LNCaP clone FGC (cell line): ENCODE results near the gene TRPV2.
A peak's percentile ranks its signal among the peaks of the same experiment; 100 is the strongest.

Experiments
- DNase-seq: peaks from one replicate; pipeline ENCODE4 v3.0.0-alpha.2; 2011; ENCODE audit warnings: low read depth
- H3K4me3 ChIP-seq: 2 replicates; pipeline ENCODE4 v1.5.1; 2011; ENCODE audit warnings: mild to moderate bottlenecking, low read depth, low read length, control low read depth
- TF ChIP-seq, protein P1 (sequence below): IDR thresholded peaks from 2 replicates; pipeline ENCODE4 v1.5.1; 2012; ENCODE audit warnings: mild to moderate bottlenecking; ENCODE audit not compliant: control insufficient read depth, insufficient read depth; ENCODE audit errors: extremely low read depth

Gene TRPV2

DNA sequence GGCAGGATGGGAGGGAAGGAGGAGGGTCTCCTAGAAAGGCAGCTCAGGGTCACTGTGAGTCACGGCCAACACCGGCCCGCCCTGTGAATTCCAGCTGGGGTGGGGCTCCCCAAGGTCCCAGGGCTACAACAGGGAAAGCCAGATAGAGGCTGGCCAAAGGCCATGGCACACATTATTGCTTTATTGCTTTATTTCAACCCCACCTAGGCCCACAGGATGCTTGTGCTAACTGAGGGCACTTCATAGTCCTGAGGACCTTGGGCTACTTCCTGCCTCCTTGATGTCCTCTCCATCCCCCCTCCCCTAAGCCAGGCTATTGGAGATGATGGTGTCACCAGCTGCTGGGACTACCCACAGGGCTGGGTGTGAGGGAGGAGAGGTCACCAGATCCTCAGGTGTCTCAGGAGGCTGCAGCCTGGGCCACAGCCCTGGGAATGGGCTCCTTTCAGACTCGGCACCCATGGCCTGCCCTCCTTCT, 50.5 kb downstream of the TRPV2 start:
- TF ChIP-seq, protein P1, sequence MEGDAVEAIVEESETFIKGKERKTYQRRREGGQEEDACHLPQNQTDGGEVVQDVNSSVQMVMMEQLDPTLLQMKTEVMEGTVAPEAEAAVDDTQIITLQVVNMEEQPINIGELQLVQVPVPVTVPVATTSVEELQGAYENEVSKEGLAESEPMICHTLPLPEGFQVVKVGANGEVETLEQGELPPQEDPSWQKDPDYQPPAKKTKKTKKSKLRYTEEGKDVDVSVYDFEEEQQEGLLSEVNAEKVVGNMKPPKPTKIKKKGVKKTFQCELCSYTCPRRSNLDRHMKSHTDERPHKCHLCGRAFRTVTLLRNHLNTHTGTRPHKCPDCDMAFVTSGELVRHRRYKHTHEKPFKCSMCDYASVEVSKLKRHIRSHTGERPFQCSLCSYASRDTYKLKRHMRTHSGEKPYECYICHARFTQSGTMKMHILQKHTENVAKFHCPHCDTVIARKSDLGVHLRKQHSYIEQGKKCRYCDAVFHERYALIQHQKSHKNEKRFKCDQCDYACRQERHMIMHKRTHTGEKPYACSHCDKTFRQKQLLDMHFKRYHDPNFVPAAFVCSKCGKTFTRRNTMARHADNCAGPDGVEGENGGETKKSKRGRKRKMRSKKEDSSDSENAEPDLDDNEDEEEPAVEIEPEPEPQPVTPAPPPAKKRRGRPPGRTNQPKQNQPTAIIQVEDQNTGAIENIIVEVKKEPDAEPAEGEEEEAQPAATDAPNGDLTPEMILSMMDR: no peak
- H3K4me3 ChIP-seq: no peak overlapping the region
- DNase-seq: no peak

DNA sequence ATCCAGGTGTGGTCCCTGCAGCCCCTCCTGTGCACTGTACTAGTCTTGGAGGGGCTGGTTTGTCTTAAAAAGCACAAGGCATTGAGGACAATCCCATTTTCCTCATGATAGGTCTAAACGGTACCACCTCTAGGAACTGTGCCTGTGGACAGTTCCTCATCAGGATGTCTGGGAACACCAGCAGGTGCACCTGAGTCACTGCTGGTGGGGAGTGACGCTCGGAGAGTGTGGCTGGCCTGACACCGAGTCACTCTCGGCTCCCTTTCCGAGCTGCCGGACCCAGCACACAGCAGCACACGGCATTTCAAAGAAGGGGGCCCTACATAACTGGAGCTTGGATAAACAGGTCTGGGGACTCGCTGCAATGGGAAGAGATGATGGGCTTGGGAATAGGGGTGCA, 51.0 kb downstream of the TRPV2 start:
- TF ChIP-seq, protein P1: no peak
- DNase-seq: no peak
- no peak overlapping the region for H3K4me3 ChIP-seq

DNA sequence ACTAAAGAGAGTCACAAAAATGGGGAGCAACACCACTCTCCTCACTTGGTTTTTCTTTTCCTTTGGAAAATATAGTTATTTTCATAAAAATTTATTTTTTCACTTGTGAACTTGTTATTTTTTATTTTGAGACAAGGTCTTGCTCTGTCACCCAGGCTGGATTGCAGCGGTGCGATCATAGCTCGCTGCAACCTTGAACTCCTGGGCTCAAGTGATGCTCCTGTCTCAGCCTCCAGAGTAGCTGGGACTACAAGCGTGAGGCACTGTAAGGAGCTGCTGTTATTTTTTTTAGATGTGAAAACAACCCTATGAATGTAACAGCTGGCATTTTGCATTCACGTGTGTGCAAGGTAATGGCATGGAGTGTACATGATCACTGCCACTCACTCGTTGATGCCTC, 51.7 kb downstream of the TRPV2 start:
- DNase-seq: no peak
- no peak overlapping the region for H3K4me3 ChIP-seq
- TF ChIP-seq, protein P1: no peak

DNA sequence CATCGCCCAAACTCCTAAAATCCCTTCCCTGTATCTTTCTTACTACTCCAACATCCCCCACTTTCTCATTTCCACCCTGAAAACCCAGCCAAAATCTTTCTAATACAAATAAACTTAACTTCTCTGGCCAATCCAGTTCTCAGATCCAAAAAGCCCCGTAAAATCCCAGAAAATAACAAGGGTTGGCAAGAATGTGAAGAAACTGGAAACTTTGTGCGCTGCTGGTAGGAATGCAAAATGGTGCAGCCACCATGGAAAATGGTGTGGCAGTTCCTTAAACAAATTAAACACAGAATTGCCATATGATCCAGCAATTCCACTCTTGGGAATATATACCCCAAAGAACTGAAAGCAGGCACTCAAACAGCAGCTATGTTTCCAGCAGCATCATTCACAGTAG, 52.5 kb downstream of the TRPV2 start:
- TF ChIP-seq, protein P1: no peak
- DNase-seq: no peak
- no peak overlapping the region for H3K4me3 ChIP-seq

DNA sequence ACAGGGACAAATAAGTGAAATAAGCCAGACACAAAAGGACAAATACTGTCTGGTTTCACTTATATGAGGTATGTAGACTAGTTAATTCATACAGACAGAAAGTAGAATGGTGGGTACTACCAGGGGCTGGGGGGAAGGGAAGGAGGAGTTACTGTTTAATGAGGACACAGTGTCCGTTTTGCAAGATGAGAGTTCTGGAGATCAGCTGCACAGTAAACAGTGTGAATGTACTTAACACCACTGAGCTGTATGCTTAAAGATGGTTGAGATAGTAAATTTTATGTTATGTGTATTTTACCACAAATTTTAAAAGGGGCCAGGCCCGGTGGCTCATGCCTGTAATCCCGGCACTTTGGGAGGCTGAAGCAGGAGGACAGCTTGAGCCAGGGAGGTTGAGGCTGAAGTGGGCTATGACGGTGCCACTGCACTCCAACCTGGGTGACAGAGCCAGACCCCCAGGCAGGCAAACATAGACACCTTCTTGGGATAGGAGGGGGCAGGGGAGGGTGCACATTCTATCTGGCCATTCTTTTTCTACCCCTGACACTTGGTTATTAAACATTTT, 53.1 kb downstream of the TRPV2 start:
- H3K4me3 ChIP-seq: no peak overlapping the region
- TF ChIP-seq, protein P1: no peak
- peak; percentile 75 for DNase-seq

DNA sequence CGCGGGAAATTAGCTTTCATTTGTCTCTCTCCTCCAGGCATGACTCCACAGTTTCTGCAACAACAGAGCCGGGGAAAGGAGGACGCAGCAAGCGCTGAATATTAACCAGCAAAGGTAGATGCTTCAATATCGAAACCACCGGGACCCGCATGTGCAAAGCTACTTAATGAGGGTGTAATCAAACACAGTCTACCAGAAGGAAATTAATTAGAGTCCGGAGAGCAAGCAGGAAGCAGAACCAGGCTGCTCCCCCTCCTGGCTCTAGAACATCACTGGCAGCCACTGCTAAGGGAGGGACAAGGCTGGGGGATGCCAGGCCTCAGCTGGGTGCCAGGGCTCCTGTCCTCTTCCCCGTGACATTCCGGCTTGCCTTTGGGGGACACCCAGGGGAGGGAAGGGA, 54.9 kb downstream of the TRPV2 start:
- TF ChIP-seq, protein P1: no peak
- DNase-seq: no peak
- no peak overlapping the region for H3K4me3 ChIP-seq

DNA sequence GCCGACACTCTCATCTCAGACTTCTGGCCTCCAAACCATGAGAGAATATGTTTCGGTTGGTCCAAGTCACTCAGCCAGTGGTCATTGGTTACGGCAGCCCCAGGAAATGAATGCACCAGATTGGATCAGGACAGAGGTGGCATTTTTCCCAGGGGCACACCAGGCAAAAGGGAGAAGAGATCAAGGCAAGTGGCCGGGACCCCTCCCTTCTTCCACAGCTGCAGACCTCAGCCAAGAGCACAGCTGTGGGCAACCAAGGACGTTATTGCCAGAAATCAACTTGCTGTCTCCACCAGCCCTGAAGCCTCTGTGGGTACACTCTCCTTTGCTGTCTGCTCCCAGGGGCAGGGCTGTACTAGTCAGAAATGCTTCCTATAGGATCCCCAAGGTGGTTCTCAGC, 55.9 kb downstream of the TRPV2 start:
- TF ChIP-seq, protein P1: no peak
- no peak overlapping the region for H3K4me3 ChIP-seq
- no peak for DNase-seq
